Measurements from ENCODE around the gene P2RX4.
"Not testable (repeated sequence)": the region's sequence is repeated elsewhere in the genome, so short reads cannot be mapped to it uniquely, and the experiment has no call there.

DNA sequence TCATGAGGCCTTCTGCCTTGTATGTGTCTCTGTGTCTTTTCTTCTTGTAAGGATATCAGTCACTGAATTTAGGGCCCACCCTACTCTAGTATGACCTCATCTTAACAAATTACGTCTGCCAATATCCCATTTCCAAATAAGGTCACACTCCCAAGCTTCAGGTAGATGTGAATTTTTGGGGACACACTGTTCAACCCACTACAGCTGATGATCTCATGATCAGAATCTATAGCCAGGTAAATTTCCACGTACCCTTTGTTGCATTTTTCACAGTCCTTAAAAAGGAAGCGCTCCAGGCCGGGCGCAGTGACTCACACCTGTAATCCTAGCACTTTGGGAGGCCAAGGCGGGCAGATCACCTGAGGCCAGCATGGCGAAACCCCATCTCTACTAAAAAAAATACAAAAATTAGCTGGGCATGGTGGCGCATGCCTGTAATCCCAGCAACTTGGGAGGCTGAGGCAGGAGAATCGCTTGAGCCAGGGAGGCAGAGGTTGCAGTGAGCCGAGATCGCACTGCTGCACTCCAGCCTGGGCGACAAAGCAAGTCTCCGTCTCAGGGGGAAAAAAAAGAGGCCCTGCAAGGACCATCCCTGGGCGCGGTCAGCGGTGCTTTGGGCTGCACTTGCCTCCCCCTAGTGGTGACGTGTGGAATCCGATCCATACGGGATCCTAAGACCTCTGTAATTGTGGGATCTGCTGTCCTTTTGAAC, 20.1 kb downstream of the P2RX4 start:
- not testable (repeated sequence) for TF ChIP-seq EZH2 (IDR thresholded peaks at IDR 0.05; ENCODE audit: low read depth)
- TF ChIP-seq, protein P1, sequence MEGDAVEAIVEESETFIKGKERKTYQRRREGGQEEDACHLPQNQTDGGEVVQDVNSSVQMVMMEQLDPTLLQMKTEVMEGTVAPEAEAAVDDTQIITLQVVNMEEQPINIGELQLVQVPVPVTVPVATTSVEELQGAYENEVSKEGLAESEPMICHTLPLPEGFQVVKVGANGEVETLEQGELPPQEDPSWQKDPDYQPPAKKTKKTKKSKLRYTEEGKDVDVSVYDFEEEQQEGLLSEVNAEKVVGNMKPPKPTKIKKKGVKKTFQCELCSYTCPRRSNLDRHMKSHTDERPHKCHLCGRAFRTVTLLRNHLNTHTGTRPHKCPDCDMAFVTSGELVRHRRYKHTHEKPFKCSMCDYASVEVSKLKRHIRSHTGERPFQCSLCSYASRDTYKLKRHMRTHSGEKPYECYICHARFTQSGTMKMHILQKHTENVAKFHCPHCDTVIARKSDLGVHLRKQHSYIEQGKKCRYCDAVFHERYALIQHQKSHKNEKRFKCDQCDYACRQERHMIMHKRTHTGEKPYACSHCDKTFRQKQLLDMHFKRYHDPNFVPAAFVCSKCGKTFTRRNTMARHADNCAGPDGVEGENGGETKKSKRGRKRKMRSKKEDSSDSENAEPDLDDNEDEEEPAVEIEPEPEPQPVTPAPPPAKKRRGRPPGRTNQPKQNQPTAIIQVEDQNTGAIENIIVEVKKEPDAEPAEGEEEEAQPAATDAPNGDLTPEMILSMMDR (conservative IDR thresholded peaks at IDR 0.05): peak; percentile 93

Data from PC-9 (cell line).